SK-N-DZ (cell line): ENCODE data around the gene COLEC11.
"Not testable (repeated sequence)": the region's sequence is repeated elsewhere in the genome, so short reads cannot be mapped to it uniquely, and the experiment has no call there.

Experiments used
- DNase-seq: peaks from one replicate; pipeline ENCODE4 v3.0.0-alpha.2; 2015; ENCODE audit warnings: low spot score

Gene COLEC11

GRCh38 chr2:3622967-3623366, 28.1 kb downstream of the COLEC11 start:
- no peak for DNase-seq

- no peak for DNase-seq
These were observed 29.3 kb downstream of the COLEC11 start for GRCh38 chr2:3624059-3624794.

- DNase-seq = no peak
These were observed 30.3 kb downstream of the COLEC11 start for GRCh38 chr2:3625186-3625585.

GRCh38 chr2:3626118-3626811, 31.4 kb downstream of the COLEC11 start:
- DNase-seq = no peak

GRCh38 chr2:3626812-3627499, 32.0 kb downstream of the COLEC11 start:
- no peak for DNase-seq

- DNase-seq = no peak
These were observed 32.7 kb downstream of the COLEC11 start for GRCh38 chr2:3627500-3628100.

GRCh38 chr2:3628241-3628679, 33.3 kb downstream of the COLEC11 start:
- DNase-seq = no peak

GRCh38 chr2:3628800-3629199, 33.9 kb downstream of the COLEC11 start:
- no peak for DNase-seq

- DNase-seq = no peak
These were observed 35.7 kb downstream of the COLEC11 start for GRCh38 chr2:3630631-3631030.

GRCh38 chr2:3631161-3631850, 36.4 kb downstream of the COLEC11 start:
- no peak for DNase-seq

GRCh38 chr2:3631851-3632659, 37.1 kb downstream of the COLEC11 start:
- DNase-seq = no peak

GRCh38 chr2:3633089-3633981, 38.4 kb downstream of the COLEC11 start:
- no peak for DNase-seq

GRCh38 chr2:3633982-3634595, 39.2 kb downstream of the COLEC11 start:
- DNase-seq = no peak

- no peak for DNase-seq
These were observed 39.7 kb downstream of the COLEC11 start for GRCh38 chr2:3634596-3635121.

GRCh38 chr2:3635171-3635974, 40.5 kb downstream of the COLEC11 start:
- DNase-seq = no peak

GRCh38 chr2:3635975-3636327, 41.0 kb downstream of the COLEC11 start:
- not testable (repeated sequence) for DNase-seq

- no peak for DNase-seq
These were observed 41.8 kb downstream of the COLEC11 start for GRCh38 chr2:3636586-3637310.

GRCh38 chr2:3637311-3637675, 42.4 kb downstream of the COLEC11 start:
- DNase-seq = no peak
